K562 (cell line): ENCODE data around the gene MT2A. TPM values are rescaled to one million over a fixed set of nuclear protein-coding genes. Genes with fewer than 3 reads are reported as not detected.

Source experiments
- E2F4 ChIP-seq: sonication (generic); formaldehyde crosslinking; IDR thresholded peaks from 2 replicates; pipeline ENCODE4 v1.8.0; 2022; ENCODE audit warnings: mild to moderate bottlenecking, low read depth, missing genetic modification reagents
- EP400 ChIP-seq: fragments of 450-650 bp; IDR thresholded peaks from 2 replicates; pipeline ENCODE4 v1.6.1; 2017; ENCODE audit warnings: antibody characterized with exemption, mild to moderate bottlenecking, moderate library complexity
- FOSL1 ChIP-seq: fragments of 200-800 bp; sonication (Bioruptor generic); conservative IDR thresholded peaks from 2 replicates; pipeline ENCODE4 v1.6.1; 2016; ENCODE audit warnings: missing genetic modification characterization, missing compliant biosample characterization
- HNRNPLL ChIP-seq: fragments of 200-400 bp; formaldehyde crosslinking; IDR thresholded peaks from 2 replicates; pipeline ENCODE4 v1.6.1; 2017; ENCODE audit warnings: low read length, low read depth, mild to moderate bottlenecking; ENCODE audit not compliant: poor library complexity, severe bottlenecking
- KLF13 ChIP-seq: fragments of 450-650 bp; IDR thresholded peaks from 2 replicates; pipeline ENCODE4 v1.6.1; 2016; ENCODE audit warnings: missing genetic modification characterization, low read depth, mild to moderate bottlenecking, missing compliant biosample characterization, moderate library complexity, borderline replicate concordance
- MXI1 ChIP-seq: IDR thresholded peaks from 2 replicates; pipeline ENCODE4 v1.6.1; 2011; ENCODE audit warnings: low read depth, mild to moderate bottlenecking, improper control_type of control experiment, low read length
- NBN ChIP-seq: fragments of 450-650 bp; IDR thresholded peaks from 2 replicates; pipeline ENCODE4 v1.6.1; 2016; ENCODE audit warnings: low read depth, mild to moderate bottlenecking
- PYGO2 ChIP-seq: fragments of 450-650 bp; IDR thresholded peaks from 2 replicates; pipeline ENCODE4 v1.6.1; 2016; ENCODE audit warnings: mild to moderate bottlenecking, missing genetic modification characterization, moderate library complexity, missing compliant biosample characterization
- RBM14 ChIP-seq: fragments of 200-400 bp; formaldehyde crosslinking; IDR thresholded peaks from 2 replicates; pipeline ENCODE4 v1.6.1; 2018; ENCODE audit warnings: low read depth, mild to moderate bottlenecking, low read length, moderate library complexity, borderline replicate concordance; ENCODE audit not compliant: insufficient read depth
- SNAPC5 ChIP-seq: fragments of 250-450 bp; sonication (Bioruptor Pico); IDR thresholded peaks from 2 replicates; pipeline ENCODE4 v1.8.0; 2021; ENCODE audit warnings: moderate library complexity, mild to moderate bottlenecking, inconsistent platforms
- TFAM ChIP-seq: fragments of 250-450 bp; sonication (Bioruptor Pico); conservative IDR thresholded peaks from 2 replicates; pipeline ENCODE4 v1.5.0; 2021; ENCODE audit warnings: mild to moderate bottlenecking, moderate library complexity
- ZFP36 ChIP-seq: fragments of 150-350 bp; IDR thresholded peaks from 2 replicates; pipeline ENCODE4 v1.6.1; 2018; ENCODE audit warnings: low read length, low read depth; ENCODE audit not compliant: partially characterized antibody
- ZKSCAN1 ChIP-seq: fragments of 150-350 bp; IDR thresholded peaks from 2 replicates; pipeline ENCODE4 v1.6.1; 2016; ENCODE audit warnings: low read depth, low read length
- ZNF184 ChIP-seq: sonication (generic); formaldehyde crosslinking; IDR thresholded peaks from 2 replicates; pipeline ENCODE4 v1.5.0; 2020; ENCODE audit warnings: missing genetic modification reagents
- polyA plus RNA-seq, 8 experiments: library from polyadenylated mRNA; depleted of rRNA in 4 of 8; stranded (reverse) in 5 of 8; unstranded in 3 of 8; fragments of >200 nt; fragmentation: Nextera tagmentation in 2 of 8; fragmentation: Illumina TruSeq in 1 of 8; extraction: Ambion mirVana in 2 of 8; extraction: Trizol in 1 of 8; gene quantifications; 2 replicates each; pipeline versions ENCODE4 v1.2.1 to v1.2.3, GENCODE V29; 2011 to 2014; ENCODE audit warnings: inconsistent platforms in 1 of 8, missing spikeins in 1 of 8
- total RNA-seq, 7 experiments: library from RNA; depleted of rRNA in 6 of 7; stranded (reverse); fragments of >200 nt in 6 of 7; fragmentation: Illumina TruSeq in 2 of 7; extraction: Trizol in 2 of 7; gene quantifications; 2 replicates each; pipeline versions ENCODE4 v1.2.1 to v1.2.3, GENCODE V29; 2011 to 2021; ENCODE audit warnings: low replicate concordance in 1 of 7
- TF ChIP-seq, protein P1 (sequence below): fragments of 450-650 bp; IDR thresholded peaks from 2 replicates; pipeline ENCODE4 v1.7.1; 2018; ENCODE audit warnings: mild to moderate bottlenecking, low read depth; ENCODE audit not compliant: partially characterized antibody
- TF ChIP-seq, protein P2 (sequence below): sonication (generic); formaldehyde crosslinking; IDR thresholded peaks from 2 replicates; pipeline ENCODE4 v1.8.0; 2023; ENCODE audit warnings: missing genetic modification reagents, mild to moderate bottlenecking, borderline replicate concordance

The MT2A gene
- total and polyA plus RNA-seq, 9 of the 15 experiments (the other 6 are each of a cell fraction or from before 2014, with no cell fraction given), result 2.0 to 16.9 (median 8.5) TPM

DNA sequence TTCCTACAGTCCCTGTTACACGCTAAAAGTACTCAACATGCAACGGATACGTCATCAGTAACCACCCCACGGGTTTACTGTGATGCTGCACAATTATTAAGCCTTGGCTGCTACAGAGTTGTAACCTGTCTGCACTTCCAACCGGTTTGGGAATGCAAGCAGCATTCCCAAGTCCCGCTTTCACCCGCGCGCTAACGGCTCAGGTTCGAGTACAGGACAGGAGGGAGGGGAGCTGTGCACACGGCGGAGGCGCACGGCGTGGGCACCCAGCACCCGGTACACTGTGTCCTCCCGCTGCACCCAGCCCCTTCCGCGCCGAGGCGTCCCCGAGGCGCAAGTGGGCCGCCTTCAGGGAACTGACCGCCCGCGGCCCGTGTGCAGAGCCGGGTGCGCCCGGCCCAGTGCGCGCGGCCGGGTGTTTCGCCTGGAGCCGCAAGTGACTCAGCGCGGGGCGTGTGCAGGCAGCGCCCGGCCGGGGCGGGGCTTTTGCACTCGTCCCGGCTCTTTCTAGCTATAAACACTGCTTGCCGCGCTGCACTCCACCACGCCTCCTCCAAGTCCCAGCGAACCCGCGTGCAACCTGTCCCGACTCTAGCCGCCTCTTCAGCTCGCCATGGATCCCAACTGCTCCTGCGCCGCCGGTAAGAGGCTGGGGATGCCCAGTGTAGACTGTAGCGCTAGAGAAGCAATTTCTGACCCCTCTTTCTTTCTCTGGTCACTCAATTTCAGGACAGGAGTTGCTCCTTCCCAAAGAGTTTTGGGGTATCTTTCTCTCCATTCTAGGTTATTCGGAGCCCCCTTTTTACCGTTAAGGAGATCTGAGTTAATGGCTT, at the start of gene MT2A (continued):
- TF ChIP-seq MXI1 (peak; percentile 76), RBM14 (no peak), PYGO2 (tag) (no peak), FOSL1 (tag) (peak; percentile 96), NBN (no peak), SNAPC5 (CRISPR knock-in tag) (no peak), ZKSCAN1 (no peak), ZFP36 (peak; percentile 66), EP400 (no peak), ZNF184 (no peak), E2F4 (CRISPR knock-in tag) (0 out of 2 replicates have a peak, but pooled peaks have one; percentile 40), TFAM (CRISPR knock-in tag) (no peak), KLF13 (0 out of 2 replicates have a peak, but pooled peaks have one; percentile 21), HNRNPLL (peak; percentile 41)
- TF ChIP-seq, protein P1, sequence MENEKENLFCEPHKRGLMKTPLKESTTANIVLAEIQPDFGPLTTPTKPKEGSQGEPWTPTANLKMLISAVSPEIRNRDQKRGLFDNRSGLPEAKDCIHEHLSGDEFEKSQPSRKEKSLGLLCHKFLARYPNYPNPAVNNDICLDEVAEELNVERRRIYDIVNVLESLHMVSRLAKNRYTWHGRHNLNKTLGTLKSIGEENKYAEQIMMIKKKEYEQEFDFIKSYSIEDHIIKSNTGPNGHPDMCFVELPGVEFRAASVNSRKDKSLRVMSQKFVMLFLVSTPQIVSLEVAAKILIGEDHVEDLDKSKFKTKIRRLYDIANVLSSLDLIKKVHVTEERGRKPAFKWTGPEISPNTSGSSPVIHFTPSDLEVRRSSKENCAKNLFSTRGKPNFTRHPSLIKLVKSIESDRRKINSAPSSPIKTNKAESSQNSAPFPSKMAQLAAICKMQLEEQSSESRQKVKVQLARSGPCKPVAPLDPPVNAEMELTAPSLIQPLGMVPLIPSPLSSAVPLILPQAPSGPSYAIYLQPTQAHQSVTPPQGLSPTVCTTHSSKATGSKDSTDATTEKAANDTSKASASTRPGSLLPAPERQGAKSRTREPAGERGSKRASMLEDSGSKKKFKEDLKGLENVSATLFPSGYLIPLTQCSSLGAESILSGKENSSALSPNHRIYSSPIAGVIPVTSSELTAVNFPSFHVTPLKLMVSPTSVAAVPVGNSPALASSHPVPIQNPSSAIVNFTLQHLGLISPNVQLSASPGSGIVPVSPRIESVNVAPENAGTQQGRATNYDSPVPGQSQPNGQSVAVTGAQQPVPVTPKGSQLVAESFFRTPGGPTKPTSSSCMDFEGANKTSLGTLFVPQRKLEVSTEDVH, result no peak
- TF ChIP-seq, protein P2, sequence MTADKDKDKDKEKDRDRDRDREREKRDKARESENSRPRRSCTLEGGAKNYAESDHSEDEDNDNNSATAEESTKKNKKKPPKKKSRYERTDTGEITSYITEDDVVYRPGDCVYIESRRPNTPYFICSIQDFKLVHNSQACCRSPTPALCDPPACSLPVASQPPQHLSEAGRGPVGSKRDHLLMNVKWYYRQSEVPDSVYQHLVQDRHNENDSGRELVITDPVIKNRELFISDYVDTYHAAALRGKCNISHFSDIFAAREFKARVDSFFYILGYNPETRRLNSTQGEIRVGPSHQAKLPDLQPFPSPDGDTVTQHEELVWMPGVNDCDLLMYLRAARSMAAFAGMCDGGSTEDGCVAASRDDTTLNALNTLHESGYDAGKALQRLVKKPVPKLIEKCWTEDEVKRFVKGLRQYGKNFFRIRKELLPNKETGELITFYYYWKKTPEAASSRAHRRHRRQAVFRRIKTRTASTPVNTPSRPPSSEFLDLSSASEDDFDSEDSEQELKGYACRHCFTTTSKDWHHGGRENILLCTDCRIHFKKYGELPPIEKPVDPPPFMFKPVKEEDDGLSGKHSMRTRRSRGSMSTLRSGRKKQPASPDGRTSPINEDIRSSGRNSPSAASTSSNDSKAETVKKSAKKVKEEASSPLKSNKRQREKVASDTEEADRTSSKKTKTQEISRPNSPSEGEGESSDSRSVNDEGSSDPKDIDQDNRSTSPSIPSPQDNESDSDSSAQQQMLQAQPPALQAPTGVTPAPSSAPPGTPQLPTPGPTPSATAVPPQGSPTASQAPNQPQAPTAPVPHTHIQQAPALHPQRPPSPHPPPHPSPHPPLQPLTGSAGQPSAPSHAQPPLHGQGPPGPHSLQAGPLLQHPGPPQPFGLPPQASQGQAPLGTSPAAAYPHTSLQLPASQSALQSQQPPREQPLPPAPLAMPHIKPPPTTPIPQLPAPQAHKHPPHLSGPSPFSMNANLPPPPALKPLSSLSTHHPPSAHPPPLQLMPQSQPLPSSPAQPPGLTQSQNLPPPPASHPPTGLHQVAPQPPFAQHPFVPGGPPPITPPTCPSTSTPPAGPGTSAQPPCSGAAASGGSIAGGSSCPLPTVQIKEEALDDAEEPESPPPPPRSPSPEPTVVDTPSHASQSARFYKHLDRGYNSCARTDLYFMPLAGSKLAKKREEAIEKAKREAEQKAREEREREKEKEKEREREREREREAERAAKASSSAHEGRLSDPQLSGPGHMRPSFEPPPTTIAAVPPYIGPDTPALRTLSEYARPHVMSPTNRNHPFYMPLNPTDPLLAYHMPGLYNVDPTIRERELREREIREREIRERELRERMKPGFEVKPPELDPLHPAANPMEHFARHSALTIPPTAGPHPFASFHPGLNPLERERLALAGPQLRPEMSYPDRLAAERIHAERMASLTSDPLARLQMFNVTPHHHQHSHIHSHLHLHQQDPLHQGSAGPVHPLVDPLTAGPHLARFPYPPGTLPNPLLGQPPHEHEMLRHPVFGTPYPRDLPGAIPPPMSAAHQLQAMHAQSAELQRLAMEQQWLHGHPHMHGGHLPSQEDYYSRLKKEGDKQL (CRISPR knock-in tag), result no peak
